Stimulated activated CD8-positive, alpha-beta memory T cell treated with anti-CD3 and anti-CD28 coated beads, Interleukin-7, amount 100 ng/mL, for 4 hours (primary cell): ENCODE results near the gene FBXL17.

Experiments used
- DNase-seq, 2 donors: peaks; one replicate each; pipeline ENCODE4 v3.0.0-alpha.2; 2020; ENCODE audit warnings: low read depth in 2 of 2

The FBXL17 gene

GRCh38 chr5:108373426-108373825, 8.5 kb downstream of the FBXL17 start:
- no peak for DNase-seq

DNA sequence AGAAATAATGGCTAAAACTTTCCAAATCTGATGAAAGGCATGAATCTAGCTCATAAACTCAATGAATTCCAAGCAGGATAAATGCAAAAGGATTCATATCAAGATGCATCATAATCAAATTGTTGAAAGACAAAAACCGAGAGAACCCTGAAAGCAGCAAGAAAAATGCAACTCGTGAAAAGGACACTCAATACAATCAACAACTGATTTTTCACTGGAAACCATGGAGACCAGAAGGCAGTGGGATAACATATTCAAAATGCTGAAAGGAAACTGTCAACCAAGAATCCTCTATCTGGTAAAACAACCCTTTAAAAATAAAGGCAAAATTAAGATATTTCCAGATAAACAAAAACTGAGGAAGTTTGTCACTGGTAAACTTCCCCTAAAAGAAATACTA, 9.5 kb downstream of the FBXL17 start:
- no peak for DNase-seq

GRCh38 chr5:108371263-108371662, 10.6 kb downstream of the FBXL17 start:
- DNase-seq, result no peak

DNA sequence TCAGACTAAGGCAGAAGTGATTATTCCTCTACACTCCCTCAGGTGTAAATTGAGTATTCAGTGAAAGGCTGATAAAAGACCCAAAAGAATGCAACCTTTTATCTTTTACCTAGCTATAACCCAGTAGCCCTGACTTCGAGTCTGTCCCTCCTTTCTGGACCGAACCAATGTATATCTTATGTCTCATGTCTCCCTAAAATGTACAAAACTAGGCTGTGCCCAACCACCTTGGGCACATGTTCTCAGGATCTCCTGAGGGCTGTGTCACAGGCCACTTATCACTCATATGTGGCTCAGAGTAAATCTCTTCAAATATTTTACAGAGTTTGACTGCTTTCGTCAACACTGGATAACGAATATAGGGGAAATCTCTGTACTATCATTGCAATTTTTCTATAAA, 12.7 kb downstream of the FBXL17 start:
- no peak for DNase-seq

GRCh38 chr5:108367679-108368334, 14.1 kb downstream of the FBXL17 start:
- DNase-seq, result no peak

DNA sequence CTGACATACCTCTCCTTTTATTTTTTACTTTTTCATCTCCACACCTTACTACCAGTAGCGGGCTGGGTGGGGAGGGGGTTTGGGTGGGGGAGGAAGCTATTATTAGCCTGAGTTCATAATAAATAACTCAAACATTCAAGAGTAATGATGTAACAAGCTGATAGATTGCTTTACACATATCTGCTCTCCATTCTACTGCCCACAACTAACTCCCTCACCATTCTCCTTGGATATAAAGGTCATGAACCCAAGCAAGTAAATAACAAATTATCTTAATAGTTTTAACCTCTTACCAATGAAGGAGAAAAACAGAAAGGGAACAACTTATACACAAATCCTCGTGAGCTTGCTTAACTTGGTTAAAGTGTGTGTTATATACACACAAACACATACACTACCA, 15.4 kb downstream of the FBXL17 start:
- no peak for DNase-seq

DNA sequence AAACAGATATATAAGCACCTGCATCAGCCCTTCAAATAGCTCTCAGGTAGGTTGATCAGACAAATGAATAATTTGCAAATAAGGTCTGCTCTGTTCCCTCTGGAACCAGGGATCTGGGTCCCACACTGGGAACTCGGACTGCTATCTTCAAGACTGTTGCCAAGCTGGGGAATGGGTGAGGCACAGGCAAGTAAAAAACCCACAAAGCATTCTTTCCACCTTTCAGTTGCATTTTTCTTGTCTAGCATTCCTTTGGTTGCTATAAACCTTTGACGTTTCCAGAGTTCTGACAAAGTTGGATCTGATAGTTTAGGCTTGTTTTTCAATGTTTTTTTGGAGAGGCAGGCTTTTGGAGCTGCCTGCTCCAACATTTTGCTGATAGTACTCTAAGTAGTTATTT, 20.1 kb downstream of the FBXL17 start:
- DNase-seq, result no peak

DNA sequence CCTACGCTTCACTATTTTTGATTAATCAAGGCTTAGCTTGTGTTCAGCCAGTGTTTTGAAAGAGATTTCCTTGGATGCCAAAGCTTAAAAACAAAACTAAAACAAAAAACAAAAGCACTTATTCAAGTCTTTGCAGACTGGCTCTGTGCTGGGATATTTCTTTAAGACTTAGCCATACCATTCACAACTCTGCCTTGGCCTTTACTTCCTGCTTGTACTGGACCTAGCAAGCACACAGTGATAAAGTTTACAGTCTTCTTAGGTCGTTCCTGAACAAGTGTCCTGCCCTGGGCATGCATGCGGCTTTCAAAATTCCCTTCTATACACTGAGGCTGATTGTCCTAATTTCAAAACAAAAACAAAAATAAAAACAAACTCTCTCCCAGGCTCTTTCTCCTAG, 20.7 kb downstream of the FBXL17 start:
- DNase-seq, result no peak

- DNase-seq, result no peak
Measured at GRCh38 chr5:108360280-108360679, 21.6 kb downstream of the FBXL17 start.

GRCh38 chr5:108356286-108356685, 25.6 kb downstream of the FBXL17 start:
- DNase-seq, result no peak

DNA sequence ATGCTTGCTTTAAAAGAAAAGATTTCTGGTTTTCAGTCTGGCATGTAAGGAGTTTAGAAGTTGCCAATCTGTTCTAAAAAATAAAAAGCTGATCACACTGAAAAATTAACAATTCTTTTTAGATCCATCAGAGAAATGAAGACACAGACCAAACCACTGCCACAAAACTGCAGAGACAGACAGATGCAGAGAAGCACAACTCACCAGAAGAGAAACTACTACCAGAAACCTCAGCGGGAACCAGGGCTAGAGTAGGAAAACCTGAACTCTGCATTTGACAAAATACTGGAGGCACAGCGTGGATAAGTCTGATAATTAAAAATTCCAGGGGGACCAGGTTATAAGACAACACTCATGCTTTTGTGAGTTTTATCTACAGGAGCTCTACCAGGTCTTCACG, 28.8 kb downstream of the FBXL17 start:
- DNase-seq, result no peak

- DNase-seq, result no peak
Measured at GRCh38 chr5:108345541-108346171, 36.2 kb downstream of the FBXL17 start.

- DNase-seq, result no peak
Measured at GRCh38 chr5:108344103-108344822, 37.6 kb downstream of the FBXL17 start.

DNA sequence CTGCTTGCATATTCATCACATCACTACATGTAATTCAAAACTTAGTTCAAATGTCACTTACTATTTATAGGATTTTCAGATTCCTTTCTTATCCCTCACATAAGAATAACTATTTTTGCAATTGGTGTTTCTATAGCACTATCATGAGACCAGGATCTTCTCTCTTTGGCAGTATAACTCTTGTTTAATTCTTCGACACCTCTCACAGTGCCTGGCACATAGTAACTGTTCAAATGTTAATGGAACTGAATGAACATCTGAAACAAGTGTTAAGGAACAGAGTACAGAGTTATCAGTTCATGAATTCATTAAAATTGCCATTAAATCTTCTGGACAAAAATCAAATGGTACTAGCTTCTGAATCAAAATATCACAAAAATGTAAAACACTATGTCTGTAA, 40.0 kb downstream of the FBXL17 start:
- no peak for DNase-seq

DNA sequence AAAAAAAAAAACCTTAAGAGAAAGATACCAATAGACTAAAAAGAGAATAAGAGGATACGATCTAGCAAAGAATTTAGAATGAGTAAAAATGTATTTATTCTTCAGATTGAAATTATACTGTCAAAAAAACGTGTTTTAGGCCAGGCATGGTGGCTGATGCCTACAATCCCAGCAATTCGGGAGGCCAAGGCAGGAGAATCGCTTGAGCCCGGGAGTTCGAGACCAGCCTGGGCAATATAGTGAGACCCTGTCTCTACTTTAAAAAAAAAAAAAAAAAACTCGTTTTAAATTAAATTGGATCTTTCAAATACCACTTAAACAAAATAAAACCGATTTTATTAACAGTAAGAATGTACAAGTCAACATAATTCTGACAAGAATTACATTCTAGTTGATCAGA, 41.8 kb downstream of the FBXL17 start:
- no peak for DNase-seq

- no peak for DNase-seq
Measured at GRCh38 chr5:108339220-108339619, 42.7 kb downstream of the FBXL17 start.

- no peak for DNase-seq
Measured at GRCh38 chr5:108334225-108334624, 47.7 kb downstream of the FBXL17 start.

DNA sequence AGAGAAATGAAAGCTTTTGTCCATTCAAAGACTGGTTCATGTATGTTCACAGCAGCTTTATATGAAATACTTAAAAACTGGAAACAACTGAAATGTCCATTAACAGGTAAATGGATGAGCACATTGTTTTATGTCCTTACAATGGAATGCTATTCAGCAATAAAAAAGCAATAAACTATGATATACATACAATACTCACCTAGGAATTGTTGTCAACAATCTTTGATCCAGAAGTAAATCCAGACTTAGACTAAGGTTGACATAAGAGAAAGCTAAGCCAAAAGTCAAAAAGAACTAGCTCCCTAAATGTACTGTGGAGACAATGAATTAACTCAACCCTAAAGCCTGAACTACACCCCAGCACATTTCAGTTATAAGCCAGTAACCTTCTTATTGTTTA, 54.9 kb downstream of the FBXL17 start:
- no peak for DNase-seq

- DNase-seq, result no peak
Measured at GRCh38 chr5:108324886-108325285, 57.0 kb downstream of the FBXL17 start.

DNA sequence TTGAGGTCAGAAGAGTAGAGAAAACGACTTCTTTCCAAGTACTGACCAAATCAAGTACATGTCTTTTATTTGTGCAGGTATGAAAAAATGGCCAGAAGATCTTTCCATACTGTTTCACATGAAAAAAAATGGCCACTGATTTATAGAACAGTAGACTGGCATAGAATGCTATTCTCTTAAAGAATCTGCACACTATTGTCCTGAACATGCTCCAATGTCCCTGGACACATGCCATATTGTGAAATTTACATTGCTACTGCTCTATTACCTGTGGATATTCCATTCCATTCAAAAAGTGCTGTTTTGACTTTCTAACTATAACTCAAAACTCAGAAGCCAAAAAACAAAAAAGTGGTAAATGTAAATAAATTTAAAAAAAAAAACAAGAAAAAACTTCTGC, 60.6 kb downstream of the FBXL17 start:
- no peak for DNase-seq

- no peak for DNase-seq
Measured at GRCh38 chr5:108320231-108320630, 61.7 kb downstream of the FBXL17 start.

- no peak for DNase-seq
Measured at GRCh38 chr5:108315829-108316228, 66.1 kb downstream of the FBXL17 start.

GRCh38 chr5:108312258-108312657, 69.6 kb downstream of the FBXL17 start:
- DNase-seq, result no peak
